MV-4-11 (cell line): Measurements from ENCODE around the gene ATP10B.
"Not testable (repeated sequence)": the region's sequence is repeated elsewhere in the genome, so short reads cannot be mapped to it uniquely, and the experiment has no call there.

Experiments used
- DNase-seq: peaks from one replicate; lab custom pipeline; 2025; lab: John Stamatoyannopoulos, UW

ATP10B gene, protein sequence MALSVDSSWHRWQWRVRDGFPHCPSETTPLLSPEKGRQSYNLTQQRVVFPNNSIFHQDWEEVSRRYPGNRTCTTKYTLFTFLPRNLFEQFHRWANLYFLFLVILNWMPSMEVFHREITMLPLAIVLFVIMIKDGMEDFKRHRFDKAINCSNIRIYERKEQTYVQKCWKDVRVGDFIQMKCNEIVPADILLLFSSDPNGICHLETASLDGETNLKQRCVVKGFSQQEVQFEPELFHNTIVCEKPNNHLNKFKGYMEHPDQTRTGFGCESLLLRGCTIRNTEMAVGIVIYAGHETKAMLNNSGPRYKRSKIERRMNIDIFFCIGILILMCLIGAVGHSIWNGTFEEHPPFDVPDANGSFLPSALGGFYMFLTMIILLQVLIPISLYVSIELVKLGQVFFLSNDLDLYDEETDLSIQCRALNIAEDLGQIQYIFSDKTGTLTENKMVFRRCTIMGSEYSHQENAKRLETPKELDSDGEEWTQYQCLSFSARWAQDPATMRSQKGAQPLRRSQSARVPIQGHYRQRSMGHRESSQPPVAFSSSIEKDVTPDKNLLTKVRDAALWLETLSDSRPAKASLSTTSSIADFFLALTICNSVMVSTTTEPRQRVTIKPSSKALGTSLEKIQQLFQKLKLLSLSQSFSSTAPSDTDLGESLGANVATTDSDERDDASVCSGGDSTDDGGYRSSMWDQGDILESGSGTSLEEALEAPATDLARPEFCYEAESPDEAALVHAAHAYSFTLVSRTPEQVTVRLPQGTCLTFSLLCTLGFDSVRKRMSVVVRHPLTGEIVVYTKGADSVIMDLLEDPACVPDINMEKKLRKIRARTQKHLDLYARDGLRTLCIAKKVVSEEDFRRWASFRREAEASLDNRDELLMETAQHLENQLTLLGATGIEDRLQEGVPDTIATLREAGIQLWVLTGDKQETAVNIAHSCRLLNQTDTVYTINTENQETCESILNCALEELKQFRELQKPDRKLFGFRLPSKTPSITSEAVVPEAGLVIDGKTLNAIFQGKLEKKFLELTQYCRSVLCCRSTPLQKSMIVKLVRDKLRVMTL (N-terminal part only)

DNA sequence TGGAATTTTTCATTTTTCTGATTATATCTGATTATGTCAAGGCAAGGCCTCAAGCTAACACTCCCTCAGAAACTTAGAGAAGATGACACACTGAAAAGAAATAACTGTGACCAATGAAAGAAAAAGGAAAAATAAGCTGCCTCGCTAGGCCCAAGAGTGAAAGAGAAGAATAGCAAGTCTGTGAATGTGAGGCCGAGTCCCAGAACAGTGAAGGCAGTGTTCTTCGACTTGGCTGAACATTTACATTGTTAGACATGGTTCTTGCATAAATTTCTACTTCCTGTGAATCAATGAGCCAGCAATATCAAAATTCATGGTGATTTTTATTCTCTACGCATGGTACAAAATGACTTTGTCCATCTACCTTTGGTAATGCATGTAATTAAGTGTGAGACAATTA, at the start of gene ATP10B:
Gene ATP10B, minus strand, starts transcription at position 163 of the 400 bp plus-strand sequence. CDS start 164,137 bp downstream, outside the sequence.
- no peak for DNase-seq

GRCh38 chr5:160901656-160902055, 49.6 kb upstream of the ATP10B start:
- DNase-seq: no peak

DNA sequence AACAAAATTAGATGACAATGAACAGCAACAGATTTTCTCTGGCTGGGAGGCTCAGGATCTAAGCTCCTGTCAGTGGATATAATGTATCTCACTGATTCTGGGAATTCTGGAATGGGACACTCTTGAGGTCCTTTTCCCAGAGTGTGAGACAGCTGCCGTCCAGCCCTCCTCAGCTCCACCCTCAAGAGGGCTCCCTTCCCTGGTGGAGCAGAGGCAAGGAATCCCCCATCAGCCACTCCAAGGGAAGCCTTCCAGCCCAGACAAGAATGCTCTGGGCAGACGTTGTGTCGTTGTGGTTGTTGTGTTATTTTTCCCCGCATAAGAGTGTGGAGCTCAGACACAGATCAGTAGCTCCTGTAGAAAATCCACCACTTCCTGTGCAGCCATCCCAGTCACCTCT, 47.7 kb upstream of the ATP10B start:
- DNase-seq: no peak

- DNase-seq: not testable (repeated sequence)
These were observed 41.4 kb upstream of the ATP10B start for GRCh38 chr5:160893180-160893964.

GRCh38 chr5:160887780-160888179, 35.8 kb upstream of the ATP10B start:
- DNase-seq: no peak

DNA sequence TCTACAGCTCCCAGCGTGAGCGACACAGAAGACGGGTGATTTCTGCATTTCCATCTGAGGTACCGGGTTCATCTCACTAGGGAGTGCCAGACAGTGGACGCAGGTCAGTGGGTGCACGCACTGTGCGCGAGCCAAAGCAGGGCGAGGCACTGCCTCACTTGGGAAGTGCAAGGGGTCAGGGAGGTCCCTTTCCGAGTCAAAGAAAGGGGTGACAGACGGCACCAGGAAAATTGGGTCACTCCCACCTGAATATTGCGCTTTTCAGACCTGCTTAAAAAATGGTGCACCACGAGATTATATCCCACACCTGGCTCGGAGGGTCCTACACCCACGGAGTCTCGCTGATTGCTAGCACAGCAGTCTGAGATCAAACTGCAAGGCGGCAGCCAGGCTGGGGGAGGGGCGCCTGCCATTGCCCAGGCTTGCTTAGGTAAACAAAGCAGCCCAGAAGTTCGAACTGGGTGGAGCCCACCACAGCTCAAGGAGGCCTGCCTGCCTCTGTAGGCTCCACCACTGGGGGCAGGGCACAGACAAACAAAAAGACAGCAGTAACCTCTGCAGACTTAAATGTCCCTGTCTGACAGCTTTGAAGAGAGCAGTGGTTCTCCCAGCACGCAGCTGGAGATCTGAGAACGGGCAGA, 21.7 kb upstream of the ATP10B start:
- not testable (repeated sequence) for DNase-seq

DNA sequence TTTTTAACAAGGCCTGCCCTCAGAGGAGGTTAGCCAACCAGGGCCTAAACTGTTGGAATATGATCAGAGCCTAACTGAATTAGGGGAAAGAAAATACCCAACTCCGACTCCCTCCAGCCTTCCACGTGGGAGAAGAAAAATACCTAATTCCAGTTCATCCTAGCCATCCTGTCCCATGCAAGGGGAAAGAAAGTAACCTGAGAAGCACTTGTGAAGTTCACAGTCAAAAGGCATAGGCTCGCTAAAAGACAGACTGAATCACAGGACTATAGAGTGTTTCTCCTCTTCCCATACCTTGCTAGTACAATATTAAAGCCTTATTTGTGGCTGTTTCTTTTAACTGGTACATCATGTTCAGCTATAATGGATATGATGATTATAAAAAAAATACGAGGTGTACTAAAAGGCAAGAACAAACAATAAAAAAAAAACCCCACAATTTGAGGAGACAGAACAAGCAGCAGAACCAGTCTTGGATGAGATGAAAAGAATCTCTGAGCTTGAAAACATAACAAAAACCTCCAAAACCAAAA, 18.0 kb upstream of the ATP10B start:
- no peak for DNase-seq

GRCh38 chr5:160867976-160868375, 16.0 kb upstream of the ATP10B start:
- no peak for DNase-seq

GRCh38 chr5:160851451-160851850, 560 bp downstream of the ATP10B start:
- no peak for DNase-seq

DNA sequence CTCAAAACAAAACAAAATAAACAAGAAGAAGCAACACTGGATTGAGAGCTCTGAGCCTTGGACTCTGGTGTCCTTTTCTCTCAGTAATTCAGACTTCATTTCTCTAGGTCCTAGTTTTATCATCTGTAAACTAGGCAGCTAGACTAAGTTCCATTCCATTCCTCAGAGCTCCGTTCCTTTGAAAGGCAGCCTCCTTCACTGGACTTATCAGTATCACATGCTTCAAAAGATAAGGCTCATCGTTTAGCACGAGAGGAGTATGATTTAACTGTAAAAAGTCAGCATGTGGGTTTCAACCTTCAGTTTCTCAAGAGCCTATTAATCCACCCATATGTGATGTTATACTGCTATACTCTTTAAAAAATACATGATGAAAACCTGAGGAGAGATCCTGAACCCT, 1.6 kb downstream of the ATP10B start:
- DNase-seq: no peak

GRCh38 chr5:160847526-160848085, 4.4 kb downstream of the ATP10B start:
- DNase-seq: no peak

DNA sequence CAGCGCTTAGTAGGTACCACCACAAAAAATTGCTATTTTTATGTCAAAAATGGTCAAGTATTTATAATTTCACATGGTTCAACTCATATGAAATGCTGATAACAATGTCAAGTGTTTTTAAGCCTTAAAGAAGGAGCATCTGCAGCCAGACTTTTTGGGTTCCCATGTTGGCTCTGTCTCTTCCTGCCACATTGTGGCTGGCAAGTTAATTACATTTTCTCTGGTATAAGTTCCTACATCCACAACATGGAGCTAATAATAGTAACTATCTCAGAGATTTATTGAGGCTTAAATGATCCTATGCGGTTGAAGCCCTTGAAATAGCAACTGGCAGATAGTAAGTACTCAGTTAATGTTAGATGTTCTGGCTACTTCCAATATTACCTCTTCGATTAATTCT, 5.4 kb downstream of the ATP10B start:
- DNase-seq: peak; percentile 22

DNA sequence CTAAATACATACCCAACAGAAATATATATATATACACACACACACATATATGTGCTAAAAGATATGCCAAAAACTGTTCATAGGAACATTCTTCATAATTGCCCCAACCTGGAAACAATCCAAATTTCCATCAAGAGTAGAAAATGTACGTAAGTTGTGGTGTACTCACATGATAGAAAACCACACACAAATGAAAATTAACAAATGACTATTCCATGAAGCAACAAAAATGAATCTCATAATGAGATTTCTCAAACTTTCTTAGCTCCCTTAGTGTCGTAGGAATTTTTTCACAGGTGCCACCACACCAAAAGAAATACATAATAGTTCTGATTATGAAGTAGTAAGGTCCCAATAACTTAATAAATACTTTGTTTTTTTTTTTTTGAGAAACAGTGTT, 7.8 kb downstream of the ATP10B start:
- DNase-seq: no peak

- peak; percentile 83 for DNase-seq
These were observed 8.8 kb downstream of the ATP10B start for GRCh38 chr5:160843240-160843639.

DNA sequence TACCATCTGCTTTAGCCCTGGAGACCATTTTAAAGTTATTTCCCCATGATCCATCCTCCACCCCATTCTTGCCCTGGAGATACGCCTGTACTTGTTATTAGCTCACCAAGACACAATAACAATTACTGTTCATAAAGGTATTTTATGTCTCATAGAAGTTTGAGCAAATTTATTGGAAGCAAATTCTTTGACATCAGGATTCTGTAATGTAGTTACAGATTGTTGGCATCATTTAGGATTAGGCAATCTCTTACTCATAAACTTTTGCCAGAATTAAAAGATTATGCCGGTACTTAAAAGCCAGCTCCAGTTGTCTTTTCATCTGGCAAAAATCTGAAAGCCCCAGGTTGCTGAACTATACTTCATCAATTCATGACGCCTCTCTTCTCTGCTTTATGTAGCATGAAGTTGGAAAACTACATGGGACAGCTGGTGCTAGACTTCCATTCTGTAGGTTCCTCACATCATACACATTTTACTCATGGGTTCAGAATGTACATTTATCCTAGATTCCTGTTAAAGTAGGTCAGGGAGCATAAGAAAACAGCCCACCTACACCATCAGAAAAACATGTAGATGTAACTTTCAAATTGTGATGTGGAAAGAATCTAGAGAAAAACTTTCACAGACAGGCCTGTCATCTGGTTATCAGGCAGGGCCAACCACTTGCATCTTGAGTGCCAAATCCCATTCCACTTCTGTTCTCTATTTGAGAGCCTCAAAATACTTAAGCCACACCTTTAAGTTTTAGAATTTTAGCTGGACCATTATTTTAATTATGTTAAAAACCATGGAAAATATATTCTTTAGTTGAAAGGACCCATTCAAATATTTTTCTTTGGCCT, 14.0 kb downstream of the ATP10B start:
- DNase-seq: no peak

- DNase-seq: no peak
These were observed 14.8 kb downstream of the ATP10B start for GRCh38 chr5:160837211-160837610.

DNA sequence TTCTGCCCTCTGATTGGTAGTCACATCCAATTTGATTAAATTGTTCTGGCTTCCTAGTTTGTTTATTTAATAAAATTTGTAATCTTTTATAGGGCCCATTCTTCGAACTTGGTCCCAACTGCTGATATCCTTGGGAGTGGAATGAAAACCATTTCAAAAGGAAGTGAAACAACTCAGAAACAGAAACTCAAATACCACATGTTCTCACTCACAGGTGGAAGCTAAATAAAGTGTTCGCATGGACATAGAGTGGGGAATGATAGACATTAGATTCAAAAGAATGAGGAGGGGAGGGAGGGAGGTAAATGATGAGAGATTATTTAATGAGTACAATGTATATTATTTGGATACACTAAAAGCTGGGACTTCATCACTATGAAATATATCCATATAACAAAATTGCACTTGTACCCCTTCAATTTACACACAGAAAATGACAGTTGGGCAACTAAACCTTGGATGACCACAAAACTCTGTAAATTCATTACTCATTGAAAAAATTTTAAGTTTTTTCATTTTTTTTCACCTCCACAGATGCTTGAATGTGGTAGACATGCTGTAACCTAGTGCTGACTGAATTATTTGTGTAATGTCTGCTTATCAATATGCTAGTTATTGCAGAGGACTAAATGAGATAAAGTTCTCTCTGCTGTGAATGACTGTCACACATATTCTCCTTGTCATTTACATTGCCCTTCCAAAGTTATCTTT, 16.0 kb downstream of the ATP10B start:
- DNase-seq: peak; percentile 50

- peak; percentile 50 for DNase-seq
These were observed 16.6 kb downstream of the ATP10B start for GRCh38 chr5:160835376-160835775.

GRCh38 chr5:160833806-160834205, 18.2 kb downstream of the ATP10B start:
- DNase-seq: no peak
